ENCODE measurements around the gene CHST9. TPM values are rescaled to one million over a fixed set of nuclear protein-coding genes. Genes with fewer than 3 reads are reported as not detected.
A peak's percentile ranks its signal among the peaks of the same experiment; 100 is the strongest.

CHST9 gene
- total and polyA plus RNA-seq, 2 of the 13 experiments (the other 11 are each of a cell fraction or from before 2014, with no cell fraction given), result 3.2 to 9.6 TPM

- TF ChIP-seq FOSL2 (CRISPR knock-in tag; IDR thresholded peaks at IDR 0.05), result peak; percentile 38; the same call in 1 of the 2 replicates
- TF ChIP-seq, protein P1, sequence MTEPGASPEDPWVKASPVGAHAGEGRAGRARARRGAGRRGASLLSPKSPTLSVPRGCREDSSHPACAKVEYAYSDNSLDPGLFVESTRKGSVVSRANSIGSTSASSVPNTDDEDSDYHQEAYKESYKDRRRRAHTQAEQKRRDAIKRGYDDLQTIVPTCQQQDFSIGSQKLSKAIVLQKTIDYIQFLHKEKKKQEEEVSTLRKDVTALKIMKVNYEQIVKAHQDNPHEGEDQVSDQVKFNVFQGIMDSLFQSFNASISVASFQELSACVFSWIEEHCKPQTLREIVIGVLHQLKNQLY (CRISPR knock-in tag; IDR thresholded peaks at IDR 0.05), result peak; percentile 92
- TF ChIP-seq HDAC2 (CRISPR knock-in tag; IDR thresholded peaks at IDR 0.05), result peak; percentile 55; the same call in 1 of the 2 replicates
- TF ChIP-seq ZNF652 (CRISPR knock-in tag; IDR thresholded peaks at IDR 0.05; ENCODE audit: borderline replicate concordance, low read depth), result no peak
- TF ChIP-seq TARDBP (CRISPR knock-in tag; IDR thresholded peaks at IDR 0.05), result 0 out of 2 replicates have a peak, but pooled peaks have one; percentile 39
- no peak for TF ChIP-seq PHF5A (CRISPR knock-in tag; IDR thresholded peaks at IDR 0.05; ENCODE audit: low read depth, unreplicated experiment)
- TF ChIP-seq IKZF5 (CRISPR knock-in tag; IDR thresholded peaks at IDR 0.05), result peak; percentile 33; the same call in 1 of the 2 replicates
- peak; percentile 31; the same call in 1 of the 2 replicates for TF ChIP-seq ELF3 (CRISPR knock-in tag; IDR thresholded peaks at IDR 0.05)
- no peak for TF ChIP-seq ZKSCAN8 (CRISPR knock-in tag; IDR thresholded peaks at IDR 0.05; ENCODE audit: borderline replicate concordance)
- TF ChIP-seq ZNF331 (CRISPR knock-in tag; IDR thresholded peaks at IDR 0.05), result peak; percentile 81
- TF ChIP-seq ZNF768 (CRISPR knock-in tag; IDR thresholded peaks at IDR 0.05), result no peak
- TF ChIP-seq SALL1 (CRISPR knock-in tag; IDR thresholded peaks at IDR 0.05), result peak; percentile 68; the same call in 1 of the 2 replicates
- TF ChIP-seq NCOA2 (CRISPR knock-in tag; IDR thresholded peaks at IDR 0.05), result peak; percentile 36; the same call in 1 of the 2 replicates
These were observed 48.9 kb downstream of the CHST9 start (continued) for GRCh38 chr18:27136208-27136535.
